Transverse colon (tissue), 4 donors: Measurements from ENCODE around the gene LARGE1.

Experiments
- POLR2A ChIP-seq: fragments of 450-650 bp; IDR thresholded peaks from one replicate; pipeline ENCODE4 v1.6.1; 2016; ENCODE audit warnings: antibody characterized with exemption, mild to moderate bottlenecking, moderate library complexity
- POLR2AphosphoS5 ChIP-seq, 3 donors: sonication (generic); formaldehyde crosslinking; IDR thresholded peaks; one replicate each; pipeline ENCODE4 v1.6.1; 2016; ENCODE audit warnings: antibody characterized with exemption in 3 of 3
- TF ChIP-seq, protein P1 (sequence below), 5 experiments: fragments of 200-600 bp in 3 of 5; fragments of 450-650 bp in 2 of 5; sonication (generic) in 3 of 5; IDR thresholded peaks; 1 replicate in 2 of 5; 2 replicates in 3 of 5; pipeline ENCODE4 v1.5.1; 2016 to 2017; ENCODE audit warnings: antibody characterized with exemption in 5 of 5, inconsistent platforms in 3 of 5, mild to moderate bottlenecking in 2 of 5, moderate library complexity in 1 of 5

GRCh38 chr22:33758961-33759360 lies 161.3 kb downstream of the LARGE1 start:
- TF ChIP-seq, protein P1, sequence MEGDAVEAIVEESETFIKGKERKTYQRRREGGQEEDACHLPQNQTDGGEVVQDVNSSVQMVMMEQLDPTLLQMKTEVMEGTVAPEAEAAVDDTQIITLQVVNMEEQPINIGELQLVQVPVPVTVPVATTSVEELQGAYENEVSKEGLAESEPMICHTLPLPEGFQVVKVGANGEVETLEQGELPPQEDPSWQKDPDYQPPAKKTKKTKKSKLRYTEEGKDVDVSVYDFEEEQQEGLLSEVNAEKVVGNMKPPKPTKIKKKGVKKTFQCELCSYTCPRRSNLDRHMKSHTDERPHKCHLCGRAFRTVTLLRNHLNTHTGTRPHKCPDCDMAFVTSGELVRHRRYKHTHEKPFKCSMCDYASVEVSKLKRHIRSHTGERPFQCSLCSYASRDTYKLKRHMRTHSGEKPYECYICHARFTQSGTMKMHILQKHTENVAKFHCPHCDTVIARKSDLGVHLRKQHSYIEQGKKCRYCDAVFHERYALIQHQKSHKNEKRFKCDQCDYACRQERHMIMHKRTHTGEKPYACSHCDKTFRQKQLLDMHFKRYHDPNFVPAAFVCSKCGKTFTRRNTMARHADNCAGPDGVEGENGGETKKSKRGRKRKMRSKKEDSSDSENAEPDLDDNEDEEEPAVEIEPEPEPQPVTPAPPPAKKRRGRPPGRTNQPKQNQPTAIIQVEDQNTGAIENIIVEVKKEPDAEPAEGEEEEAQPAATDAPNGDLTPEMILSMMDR (IDR thresholded peaks at IDR 0.05): no peak
- TF ChIP-seq POLR2A (no peak), POLR2AphosphoS5 (IDR thresholded peaks at IDR 0.05) (no peak)
